Measurements from ENCODE around the gene PPP1R12B.
"Not testable (repeated sequence)": the region's sequence is repeated elsewhere in the genome, so short reads cannot be mapped to it uniquely, and the experiment has no call there.

The PPP1R12B gene

DNA sequence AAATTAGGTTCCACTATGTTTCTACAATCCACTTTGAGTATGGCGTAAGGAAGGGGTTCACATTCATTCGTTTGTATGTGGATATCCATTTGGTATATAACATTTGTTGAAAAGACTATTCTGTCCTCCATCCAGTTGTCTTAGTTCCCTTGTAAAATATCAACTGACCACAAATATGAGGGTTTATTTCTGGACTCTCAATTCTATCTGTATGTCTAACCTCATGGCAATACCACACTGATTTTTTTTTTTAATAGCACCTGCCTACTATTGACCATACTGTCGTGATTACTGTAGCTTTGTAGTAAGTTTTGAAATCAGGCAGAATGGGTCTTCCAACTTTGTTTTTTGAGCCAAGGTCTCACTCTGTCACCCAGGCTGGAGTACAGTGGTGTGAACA is 263.5 kb downstream of the PPP1R12B start:
- not testable (repeated sequence) for DNase-seq (ENCODE audit: low spot score)

- no peak for DNase-seq (ENCODE audit: low spot score)
Observed at GRCh38 chr1:202613571-202613970, 265.1 kb downstream of the PPP1R12B start.

GRCh38 chr1:202614363-202615207 is 266.1 kb downstream of the PPP1R12B start:
- DNase-seq (ENCODE audit: low spot score) = not testable (repeated sequence)

DNA sequence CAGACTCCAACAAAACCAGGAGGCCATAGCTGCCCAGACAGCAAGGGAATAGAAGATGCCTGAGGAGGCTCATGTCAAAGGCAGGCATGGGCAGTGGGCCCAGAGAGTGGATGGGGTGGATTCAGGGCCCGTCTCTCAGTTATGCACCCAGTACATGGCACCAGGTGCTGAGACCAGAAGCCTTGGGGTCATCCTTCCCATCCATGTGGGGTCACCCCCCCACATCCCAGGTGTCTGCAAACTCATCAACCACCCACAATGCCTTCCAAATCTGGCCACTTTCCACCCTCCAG is 266.7 kb downstream of the PPP1R12B start:
- DNase-seq (ENCODE audit: low spot score) = not testable (repeated sequence)

- DNase-seq (ENCODE audit: low spot score) = no peak
Observed at GRCh38 chr1:202615501-202616354, 267.2 kb downstream of the PPP1R12B start.

DNA sequence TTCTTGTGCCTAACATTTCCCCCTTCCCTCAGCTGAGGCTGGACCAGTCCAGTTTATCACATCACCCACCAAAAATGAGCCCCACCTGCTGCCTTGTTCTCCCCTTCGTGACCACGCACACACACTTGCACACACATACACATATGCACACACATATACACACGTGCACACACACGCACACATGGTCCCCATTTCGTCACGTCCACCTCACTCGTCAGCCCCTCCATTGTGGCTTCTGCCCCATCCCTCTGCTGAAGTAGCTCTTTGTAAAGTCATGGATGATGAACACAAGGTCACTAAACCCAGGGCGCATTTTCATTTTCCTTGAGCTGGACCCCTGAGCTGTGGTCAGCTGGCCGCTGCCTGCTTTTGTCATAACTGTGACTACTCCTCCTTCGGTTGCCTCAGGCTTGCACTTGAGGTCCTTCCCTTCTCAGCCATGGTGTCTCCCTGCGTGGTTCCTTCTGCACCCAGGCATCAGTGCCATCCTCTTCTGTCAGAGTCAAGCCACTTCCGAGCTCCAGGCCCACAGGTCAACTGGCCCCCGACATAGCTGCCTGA is 267.9 kb downstream of the PPP1R12B start:
- DNase-seq (ENCODE audit: low spot score) = no peak

- DNase-seq (ENCODE audit: low spot score) = not testable (repeated sequence)
Observed at GRCh38 chr1:202619012-202619411, 270.5 kb downstream of the PPP1R12B start.

DNA sequence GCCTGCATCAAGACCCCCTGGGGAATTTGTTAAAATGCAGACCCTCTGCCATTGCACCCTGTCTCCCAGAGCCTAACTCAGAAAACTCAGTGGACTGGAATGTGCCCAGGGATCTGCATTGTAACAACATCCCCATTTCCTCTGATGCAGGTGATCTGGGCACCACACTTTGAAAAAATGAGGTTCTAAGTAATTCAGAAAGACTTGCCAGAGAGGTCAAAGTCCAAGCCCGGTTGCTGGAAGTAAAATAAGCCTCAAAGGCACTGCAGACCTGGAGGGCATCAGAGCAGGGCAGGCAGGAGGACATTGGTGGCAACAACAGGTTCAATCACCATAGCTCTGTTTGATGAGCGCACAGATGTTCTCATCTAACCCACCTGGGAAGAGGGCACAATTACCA is 271.0 kb downstream of the PPP1R12B start:
- no peak for DNase-seq (ENCODE audit: low spot score)

DNA sequence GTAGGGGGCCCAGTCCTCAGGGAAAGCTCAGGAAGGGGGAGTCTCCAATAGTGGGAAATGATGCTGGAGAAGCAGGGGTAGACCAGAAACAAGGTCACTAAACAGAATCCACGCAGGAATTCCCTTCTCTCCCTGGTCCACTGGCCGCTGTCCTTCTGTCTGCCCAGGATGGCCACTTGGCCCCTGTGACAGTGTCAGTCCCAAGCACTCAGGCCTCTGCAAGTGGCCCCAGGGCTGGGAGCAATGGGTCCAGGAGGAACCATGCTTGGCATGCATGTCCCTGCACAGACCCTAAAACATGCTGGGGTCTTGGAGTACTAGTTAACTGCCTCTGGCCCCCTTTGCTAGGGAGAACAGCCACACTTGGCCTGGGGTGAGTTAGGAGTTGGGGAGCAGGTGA is 271.5 kb downstream of the PPP1R12B start:
- not testable (repeated sequence) for DNase-seq (ENCODE audit: low spot score)

GRCh38 chr1:202621446-202621845 is 272.9 kb downstream of the PPP1R12B start:
- DNase-seq (ENCODE audit: low spot score) = no peak

- DNase-seq (ENCODE audit: low spot score) = no peak
Observed at GRCh38 chr1:202622388-202622787, 273.9 kb downstream of the PPP1R12B start.

DNA sequence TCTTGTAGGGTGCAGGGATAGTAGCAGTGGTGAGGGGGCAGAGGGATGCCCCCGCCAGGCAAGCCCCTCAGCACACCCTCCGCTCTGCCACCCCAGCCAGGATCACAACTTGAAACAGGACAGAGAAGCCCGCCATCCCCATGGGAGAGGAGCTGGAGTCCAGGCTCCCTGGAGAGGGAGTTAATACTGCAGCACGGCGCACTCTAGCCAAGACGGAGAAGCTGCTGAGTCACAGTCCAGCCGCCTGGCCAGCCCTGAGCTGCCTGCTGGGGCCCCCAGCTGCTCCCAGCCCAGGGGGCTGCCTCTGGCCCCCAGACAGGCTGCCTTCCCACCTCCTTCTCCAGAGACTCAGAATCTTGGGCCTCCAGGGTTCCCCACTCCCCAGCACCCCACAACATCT is 274.6 kb downstream of the PPP1R12B start:
- no peak for DNase-seq (ENCODE audit: low spot score)

DNA sequence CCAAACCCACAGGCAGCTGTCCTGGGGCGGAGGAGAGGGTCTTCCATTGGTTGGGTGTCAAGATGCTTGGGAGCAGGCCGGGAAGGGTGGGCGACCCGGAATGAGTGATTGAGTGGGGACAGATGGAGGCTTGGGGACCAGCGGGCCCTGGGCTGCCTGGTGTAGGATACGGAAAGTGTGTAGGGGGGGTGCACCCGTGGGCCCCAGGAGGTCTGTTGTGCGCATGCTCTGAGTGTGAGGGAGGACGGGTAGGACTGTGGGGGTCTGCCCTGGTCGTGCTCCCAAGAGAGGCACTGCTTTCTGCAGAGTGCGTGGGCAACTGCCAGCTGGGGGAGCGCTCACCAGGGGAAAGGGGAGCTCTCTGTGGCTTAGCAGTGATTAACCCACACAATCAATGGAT is 275.0 kb downstream of the PPP1R12B start:
- DNase-seq (ENCODE audit: low spot score) = not testable (repeated sequence)

- DNase-seq (ENCODE audit: low spot score) = no peak
Observed at GRCh38 chr1:202624088-202624780, 275.7 kb downstream of the PPP1R12B start.

DNA sequence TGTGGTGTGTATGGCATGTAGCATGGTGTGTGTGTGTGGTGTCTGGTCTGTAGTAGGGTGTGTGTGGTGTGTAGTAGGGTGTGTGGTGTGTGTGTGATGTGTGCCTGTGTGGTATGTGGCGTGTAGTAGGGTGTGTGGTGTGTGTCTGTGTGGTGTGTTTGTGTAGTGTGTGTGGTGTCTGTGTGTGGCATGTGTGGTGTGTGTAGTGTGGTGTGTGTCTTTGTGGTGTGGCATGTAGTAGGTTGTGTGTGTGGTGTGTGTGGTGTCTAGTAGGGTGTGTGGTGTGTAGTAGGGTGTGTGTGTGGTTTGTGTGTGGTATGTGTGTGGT is 276.2 kb downstream of the PPP1R12B start:
- DNase-seq (ENCODE audit: low spot score) = no peak

- DNase-seq (ENCODE audit: low spot score) = peak; percentile 60
Observed at GRCh38 chr1:202625416-202626360, 277.2 kb downstream of the PPP1R12B start.

DNA sequence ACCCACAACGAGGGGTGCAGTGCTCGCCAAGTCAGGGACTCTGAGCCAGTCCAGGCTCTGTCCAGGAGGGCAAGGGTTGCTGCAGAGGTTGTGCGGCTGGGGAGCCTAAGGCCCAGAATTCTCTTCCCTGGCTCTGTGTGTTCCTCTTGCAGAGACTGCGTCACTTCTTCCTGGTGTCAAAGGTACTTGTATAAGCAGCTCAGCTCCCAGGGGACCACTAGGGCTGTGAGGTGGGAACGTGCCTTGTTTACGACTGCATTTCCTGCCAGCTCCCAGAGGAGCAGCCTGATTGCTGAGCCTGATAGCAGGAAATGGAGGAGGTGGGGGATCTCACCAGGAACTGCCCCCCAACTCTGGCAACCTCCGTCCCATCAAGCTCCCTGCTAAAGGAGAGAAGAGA is 278.5 kb downstream of the PPP1R12B start:
- DNase-seq (ENCODE audit: low spot score) = not testable (repeated sequence)

- no peak for DNase-seq (ENCODE audit: low spot score)
Observed at GRCh38 chr1:202627841-202628565, 279.5 kb downstream of the PPP1R12B start.

DNA sequence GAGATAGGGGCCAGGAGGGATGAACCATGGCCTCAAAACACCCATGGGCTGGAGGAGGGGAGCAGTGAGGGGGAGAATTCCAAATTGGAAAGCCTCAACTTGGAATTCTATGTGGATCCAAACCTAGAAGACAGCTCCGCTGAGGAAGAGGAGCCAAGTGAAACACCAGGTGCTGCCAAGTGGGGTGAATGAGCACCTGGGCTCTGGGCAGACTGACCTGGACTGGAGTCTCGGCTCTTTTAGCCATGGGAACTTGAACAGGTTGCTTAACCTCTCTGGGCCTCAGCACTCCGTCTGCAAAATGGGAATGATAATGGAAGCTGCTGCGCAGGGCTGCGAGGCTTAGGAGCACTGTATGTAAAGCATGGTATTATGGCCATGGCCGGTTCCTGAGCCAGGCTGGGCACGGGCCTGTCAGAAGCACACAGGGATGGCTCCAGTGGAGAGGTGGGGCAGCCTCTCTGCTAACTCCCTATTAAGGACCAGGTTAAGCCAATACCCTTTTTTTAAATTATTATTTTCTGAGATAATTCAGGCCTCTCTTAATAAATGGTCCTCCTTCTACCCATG is 280.2 kb downstream of the PPP1R12B start:
- DNase-seq (ENCODE audit: low spot score) = no peak

GRCh38 chr1:202629257-202629811 is 280.8 kb downstream of the PPP1R12B start:
- DNase-seq (ENCODE audit: low spot score) = peak; percentile 56
